Measurements from ENCODE around the gene PSEN2. TPM values are rescaled to one million over a fixed set of nuclear protein-coding genes. Genes with fewer than 3 reads are reported as not detected.

PSEN2 gene
- total and polyA plus RNA-seq, 12 donors, result 27.2 to 133 (median 44.5) TPM

GRCh38 chr1:226943156-226943555, 72.7 kb downstream of the PSEN2 start:
- peaks cover 56 to 74% of the 10 kb centered on the region in 2 donors for H3K4me1 ChIP-seq (replicated peaks in 1 of 2)
- no peaks in the 10 kb centered on the region for H3K36me3 ChIP-seq (replicated peaks in 1 of 2)
- no peak for TF ChIP-seq POLR2A (IDR thresholded peaks at IDR 0.05)
- TF ChIP-seq CTCF (IDR thresholded peaks at IDR 0.05), result no peak
- H3K4me3 ChIP-seq, result peak overlapping the region in 2 of 4 donors; percentile 67 to 87
- WGBS, 4 donors, result 43 to 52% (median 46%) methylated on average over 5 of the region's 5 CpGs
- peak in 3 of 7 donors; percentile 19 to 43 (median 20) for DNase-seq
- H3K9me3 ChIP-seq (replicated peaks in 1 of 3), result no peaks in the 10 kb centered on the region
- intact Hi-C loops (cut with DNase I), result no loop called here
- H3K27me3 ChIP-seq, result no peaks in the 10 kb centered on the region
- H3K27ac ChIP-seq, result peak overlapping the region; percentile 24 to 84 (median 81)

- peak in 2 of 7 donors; percentile 19 to 22 for DNase-seq
- H3K4me3 ChIP-seq, result peak overlapping the region in 2 of 4 donors; percentile 67 to 87
- no peaks in the 10 kb centered on the region for H3K36me3 ChIP-seq (replicated peaks in 1 of 2)
- H3K27ac ChIP-seq, result peak overlapping the region; percentile 35 to 84 (median 81)
- no peaks in the 10 kb centered on the region for H3K9me3 ChIP-seq (replicated peaks in 1 of 3)
- 58 to 85% (median 70%) methylated on average over 2 of the region's 2 CpGs for WGBS, 4 donors
- no peaks in the 10 kb centered on the region for H3K27me3 ChIP-seq
- intact Hi-C loops (cut with DNase I), result no loop called here
- peaks cover 49 to 67% of the 10 kb centered on the region in 2 donors for H3K4me1 ChIP-seq (replicated peaks in 1 of 2)
- TF ChIP-seq CTCF (IDR thresholded peaks at IDR 0.05) (no peak), POLR2A (IDR thresholded peaks at IDR 0.05) (no peak)
Measured at GRCh38 chr1:226943927-226944326, 73.5 kb downstream of the PSEN2 start.

GRCh38 chr1:226945106-226945857, 74.9 kb downstream of the PSEN2 start:
- Histone ChIP-seq H3K36me3 (replicated peaks in 1 of 2) (peaks cover 0 to 4% of the 10 kb centered on the region in 2 donors), H3K4me3 (peak overlapping the region in 1 of 4 donors; percentile 43), H3K27ac (peak overlapping the region; percentile 15 to 84 (median 81)), H3K4me1 (replicated peaks in 1 of 2) (peaks cover 49 to 68% of the 10 kb centered on the region in 2 donors), H3K9me3 (replicated peaks in 1 of 3) (no peaks in the 10 kb centered on the region), H3K27me3 (no peaks in the 10 kb centered on the region)
- 30 to 47% (median 40%) methylated on average over 6 to 19 of the region's 19 CpGs for WGBS, 4 donors
- intact Hi-C loops (cut with DNase I), result no loop called here
- TF ChIP-seq CTCF (IDR thresholded peaks at IDR 0.05) (no peak), POLR2A (IDR thresholded peaks at IDR 0.05) (no peak)
- peak; percentile 31 to 80 (median 63) for DNase-seq

Other genes starting within 250 kb of the PSEN2 start
- gene ITPKB, start 131.3 kb upstream of the PSEN2 start, total RNA-seq, result 10 to 100 TPM in 7 of 9 donors, 1 to 10 TPM in 2; 2.3 to 22.7 (median 14.3) TPM
- gene ITPKB, start 131.3 kb upstream of the PSEN2 start, polyA plus RNA-seq, result 1 to 10 TPM; 3.0 to 8.3 (median 3.6) TPM
- 100 to 1,000 TPM in 7 of 9 donors, 10 to 100 TPM in 2; 30.1 to 990 (median 572) TPM for gene COQ8A, start 69.7 kb downstream of the PSEN2 start, total RNA-seq
- 100 to 1,000 TPM in 2 of 3 donors, 10 to 100 TPM in 1; 33.8 to 453 (median 261) TPM for gene COQ8A, start 69.7 kb downstream of the PSEN2 start, polyA plus RNA-seq

Data from adrenal gland (tissue), 12 donors.